HCT116 (cell line): ENCODE measurements around the gene HINT1. TPM values are rescaled to one million over a fixed set of nuclear protein-coding genes. Genes with fewer than 3 reads are reported as not detected.

Source experiments
- ATAC-seq: fragments of 200-7000 bp; cut with Tn5 transposase; 2 replicates; pipeline ENCODE4 v1.9.1; 2020; ENCODE audit warnings: mild to moderate bottlenecking, moderate library complexity
- BruUV-seq: library from RNA; stranded (reverse); fragments of 400-500 nt; replicated peaks from 2 replicates; lab custom pipeline; 2021; lab: Mats Ljungman, UMichigan
- CTCF ChIA-PET: fragments of 300-600 bp; sonication (Branson Sonifier 250); formaldehyde crosslinking; loops from one replicate; lab custom pipeline; 2021; ENCODE audit warnings: antibody characterized with exemption; lab: Charles Lee
- POLR2A ChIA-PET: fragments of 300-600, 350-600 bp; sonication (Branson Sonifier 250); formaldehyde crosslinking; loops from one replicate; lab custom pipeline; 2021; ENCODE audit warnings: antibody characterized with exemption; lab: Charles Lee
- RAD21 ChIA-PET, 2 experiments: fragments of 300-600 bp; sonication (Branson Sonifier 250); formaldehyde crosslinking; loops; one replicate each; lab custom pipeline; 2023; ENCODE audit warnings: low total read pairs in 2 of 2; ENCODE audit not compliant: uncharacterized antibody in 2 of 2, unreplicated experiment in 2 of 2, low non-redundant PET in 1 of 2; lab: Charles Lee
- DNase-seq: peaks from one replicate; pipeline ENCODE4 v3.0.0-alpha.2; 2010; ENCODE audit warnings: low read depth, low spot score
- H2AFZ ChIP-seq: fragments of 200-600 bp; shearing (Covaris generic), sonication (generic); 2 replicates; pipeline ENCODE4 v1.6.1; 2017; ENCODE audit warnings: low read depth, mixed run types, mixed read lengths, antibody characterized with exemption, low read length; ENCODE audit not compliant: poor library complexity, severe bottlenecking
- H3K27ac ChIP-seq: 2 replicates; pipeline ENCODE4 v1.5.1; 2012; ENCODE audit warnings: low read depth, low read length
- H3K27me3 ChIP-seq: fragments of 200-600 bp; sonication (generic); 2 replicates; pipeline ENCODE4 v1.6.1; 2016; ENCODE audit warnings: mixed run types, low read length, mixed read lengths; ENCODE audit not compliant: insufficient read depth
- H3K36me3 ChIP-seq, 2 experiments: fragments of 200-500 bp in 1 of 2; fragments of 200-600 bp in 1 of 2; sonication (Bioruptor generic) in 1 of 2; sonication (generic) in 1 of 2; 2 replicates each; pipeline versions ENCODE4 v1.5.1 to v1.6.1; 2014 to 2016; ENCODE audit warnings: low read length in 2 of 2, inconsistent platforms in 1 of 2, mixed read lengths in 1 of 2, mixed run types in 1 of 2; ENCODE audit not compliant: insufficient read depth in 2 of 2, control insufficient read depth in 1 of 2
- H3K4me1 ChIP-seq, 2 experiments: fragments of 200-600 bp in 1 of 2; sonication (generic) in 1 of 2; 2 replicates each; pipeline versions ENCODE4 v1.5.1 to v1.6.1; 2012 to 2017; ENCODE audit warnings: low read length in 2 of 2, inconsistent platforms in 1 of 2, mild to moderate bottlenecking in 1 of 2, mixed read lengths in 1 of 2, mixed run types in 1 of 2, moderate library complexity in 1 of 2; ENCODE audit not compliant: insufficient read depth in 2 of 2, control insufficient read depth in 1 of 2
- H3K4me2 ChIP-seq: fragments of 200-600 bp; sonication (generic); 2 replicates; pipeline ENCODE4 v1.6.1; 2017; ENCODE audit warnings: mixed run types, low read length, mixed read lengths
- H3K4me3 ChIP-seq, 2 experiments: fragments of 200-600 bp in 1 of 2; sonication (generic) in 1 of 2; replicated peaks in 1 of 2; 2 replicates each; pipeline ENCODE4 v1.5.1; 2011 to 2016; ENCODE audit warnings: low read length in 2 of 2, control low read depth in 1 of 2, low read depth in 1 of 2, mild to moderate bottlenecking in 1 of 2, mixed read lengths in 1 of 2, mixed run types in 1 of 2
- H3K79me2 ChIP-seq: fragments of 200-600 bp; sonication (generic); 2 replicates; pipeline ENCODE4 v1.6.1; 2017; ENCODE audit warnings: mild to moderate bottlenecking, mixed run types, low read length, moderate library complexity, mixed read lengths; ENCODE audit not compliant: insufficient read depth
- H3K9ac ChIP-seq: fragments of 200-600 bp; sonication (generic); 2 replicates; pipeline ENCODE4 v1.6.1; 2016; ENCODE audit warnings: low read length, mixed read lengths
- H3K9me2 ChIP-seq: fragments of 200-600 bp; sonication (generic), shearing (Covaris generic); 2 replicates; pipeline ENCODE4 v1.6.1; 2017; ENCODE audit warnings: mixed run types, mild to moderate bottlenecking, moderate library complexity; ENCODE audit not compliant: insufficient read depth
- H3K9me3 ChIP-seq, 2 experiments: fragments of 200-500 bp in 1 of 2; fragments of 200-600 bp in 1 of 2; sonication (Bioruptor generic) in 1 of 2; sonication (generic) in 1 of 2; 2 replicates each; pipeline ENCODE4 v1.6.1; 2014 to 2017; ENCODE audit warnings: low read length in 2 of 2, mixed read lengths in 2 of 2, inconsistent platforms in 1 of 2, low read depth in 1 of 2, mild to moderate bottlenecking in 1 of 2, mixed run types in 1 of 2, moderate library complexity in 1 of 2; ENCODE audit not compliant: control insufficient read depth in 1 of 2, insufficient read depth in 1 of 2
- H4K20me1 ChIP-seq: fragments of 200-600 bp; sonication (generic), shearing (Covaris generic); 2 replicates; pipeline ENCODE4 v1.6.1; 2017; ENCODE audit warnings: mixed run types, mild to moderate bottlenecking, moderate library complexity; ENCODE audit not compliant: insufficient read depth
- EGR1 ChIP-seq: IDR thresholded peaks from 2 replicates; pipeline ENCODE4 v1.6.1; 2012; ENCODE audit warnings: low read depth
- JUND ChIP-seq: IDR thresholded peaks from 2 replicates; pipeline ENCODE4 v1.6.1; 2012
- RAD21 ChIP-seq: IDR thresholded peaks from 2 replicates; pipeline ENCODE4 v1.6.1; 2012; ENCODE audit warnings: low read depth, mild to moderate bottlenecking
- REST ChIP-seq: IDR thresholded peaks from 2 replicates; pipeline ENCODE4 v1.6.1; 2012; ENCODE audit warnings: low read depth
- SP1 ChIP-seq: IDR thresholded peaks from 2 replicates; pipeline ENCODE4 v1.6.1; 2012; ENCODE audit warnings: low read depth
- SRF ChIP-seq: IDR thresholded peaks from 2 replicates; pipeline ENCODE4 v1.6.1; 2012; ENCODE audit warnings: low read depth
- TCF7L2 ChIP-seq: IDR thresholded peaks from 2 replicates; pipeline ENCODE4 v1.7.0; 2011; ENCODE audit warnings: borderline replicate concordance, inconsistent platforms; ENCODE audit not compliant: insufficient read depth, insufficient read length; ENCODE audit errors: extremely low read depth
- YY1 ChIP-seq: IDR thresholded peaks from 2 replicates; pipeline ENCODE4 v1.6.1; 2011; ENCODE audit warnings: low read length, low read depth, moderate library complexity, mild to moderate bottlenecking; ENCODE audit not compliant: insufficient replicate concordance; ENCODE audit errors: extremely low read depth
- ZFX ChIP-seq: fragments of 450-650 bp; IDR thresholded peaks from 2 replicates; pipeline ENCODE4 v1.6.1; 2017
- intact Hi-C: fragments of 100-400 bp; cut with micrococcal nuclease; formaldehyde crosslinking; loops from 2 replicates; pipeline ENCODE4 v1.10.0; 2022
- total RNA-seq: library from RNA; stranded (reverse); gene quantifications from one replicate; pipeline ENCODE4 v1.2.1, GENCODE V29; 2021; ENCODE audit not compliant: unreplicated experiment
- TF ChIP-seq, protein P1 (sequence below): IDR thresholded peaks from 2 replicates; pipeline ENCODE4 v1.6.1; 2012

The HINT1 gene
- total RNA-seq, 1 experiment from 2014 or later: 222 TPM

GRCh38 chr5:131171276-131171810, 6.3 kb upstream of the HINT1 start:
- Histone ChIP-seq H2AFZ (peak overlapping the region; percentile 10), H3K4me1 (peaks cover 0 to 14% of the 10 kb centered on the region in 2 experiments; a peak in 1 of 4 replicates), H3K4me2 (peak overlapping the region; percentile 91), H3K4me3 (peak overlapping the region; percentile 59 to 73), H3K9me3 (no peaks in the 10 kb centered on the region), H3K9me2 (no peaks in the 10 kb centered on the region), H3K36me3 (no peaks in the 10 kb centered on the region), H3K27ac (peak overlapping the region; percentile 42; the same call in 1 of the 2 replicates), H3K9ac (peak overlapping the region; percentile 76), H3K79me2 (peaks cover 23% of the 10 kb centered on the region), H4K20me1 (no peaks in the 10 kb centered on the region), H3K27me3 (no peaks in the 10 kb centered on the region)
- BruUV-seq: TSS peak; percentile 70
- RAD21 ChIA-PET: no interaction called here
- TF ChIP-seq TCF7L2: no peak
- TF ChIP-seq, protein P1, sequence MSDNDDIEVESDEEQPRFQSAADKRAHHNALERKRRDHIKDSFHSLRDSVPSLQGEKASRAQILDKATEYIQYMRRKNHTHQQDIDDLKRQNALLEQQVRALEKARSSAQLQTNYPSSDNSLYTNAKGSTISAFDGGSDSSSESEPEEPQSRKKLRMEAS: no peak
- TF ChIP-seq RAD21: no peak
- no peak for TF ChIP-seq REST
- TF ChIP-seq YY1: no peak
- TF ChIP-seq EGR1: no peak
- no peak for TF ChIP-seq SRF
- no peak for TF ChIP-seq SP1
- TF ChIP-seq ZFX: no peak
- no peak for TF ChIP-seq JUND
- POLR2A ChIA-PET: no interaction called here
- intact Hi-C loops: no loop called here
- CTCF ChIA-PET: no interaction called here
- DNase-seq: no peak
- peak; percentile 26 for ATAC-seq
